HG02678 (cell line): Measurements from ENCODE around the gene COL2A1.

Experiments
- ATAC-seq: cut with Tn5 transposase; IDR thresholded peaks from one replicate; pipeline ENCODE4 v1.9.1; 2021; ENCODE audit warnings: mild to moderate bottlenecking, moderate library complexity; ENCODE audit not compliant: unreplicated experiment

The COL2A1 gene

GRCh38 chr12:47949441-47950341 is 54.6 kb downstream of the COL2A1 start:
- no peak for ATAC-seq

- ATAC-seq = no peak
These were observed 56.9 kb downstream of the COL2A1 start for GRCh38 chr12:47947341-47947740.

- no peak for ATAC-seq
These were observed 57.6 kb downstream of the COL2A1 start for GRCh38 chr12:47946413-47947323.

GRCh38 chr12:47945341-47945728 is 58.9 kb downstream of the COL2A1 start:
- no peak for ATAC-seq

DNA sequence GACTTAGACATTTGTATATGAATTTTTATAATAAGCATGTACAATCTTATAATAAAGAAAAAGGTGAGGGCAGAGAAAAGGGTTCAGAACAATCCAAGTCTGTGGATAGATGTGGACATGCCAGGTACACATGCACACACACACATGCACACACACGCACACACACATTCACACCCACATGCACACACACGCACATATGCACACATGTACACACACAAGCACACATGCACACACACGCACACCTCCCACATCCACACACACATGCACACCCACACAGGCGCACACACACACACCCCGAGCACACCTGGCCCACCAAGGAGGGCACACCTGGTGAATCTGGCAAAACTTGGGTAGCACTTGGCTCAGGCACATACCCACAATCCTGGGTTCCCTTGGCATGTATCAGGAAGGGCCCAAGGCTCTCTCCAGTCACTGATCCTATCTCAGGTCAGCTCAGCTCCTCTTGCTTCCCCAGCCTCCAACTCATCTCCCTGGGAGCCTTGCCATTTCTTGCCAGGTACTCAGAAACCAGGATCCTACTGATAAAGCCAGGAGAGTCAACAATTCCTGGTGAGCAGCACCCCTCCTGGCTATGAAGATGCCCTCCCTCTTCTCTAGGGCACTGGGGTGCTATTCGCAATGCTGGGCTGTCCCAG is 59.5 kb downstream of the COL2A1 start:
- ATAC-seq = no peak

DNA sequence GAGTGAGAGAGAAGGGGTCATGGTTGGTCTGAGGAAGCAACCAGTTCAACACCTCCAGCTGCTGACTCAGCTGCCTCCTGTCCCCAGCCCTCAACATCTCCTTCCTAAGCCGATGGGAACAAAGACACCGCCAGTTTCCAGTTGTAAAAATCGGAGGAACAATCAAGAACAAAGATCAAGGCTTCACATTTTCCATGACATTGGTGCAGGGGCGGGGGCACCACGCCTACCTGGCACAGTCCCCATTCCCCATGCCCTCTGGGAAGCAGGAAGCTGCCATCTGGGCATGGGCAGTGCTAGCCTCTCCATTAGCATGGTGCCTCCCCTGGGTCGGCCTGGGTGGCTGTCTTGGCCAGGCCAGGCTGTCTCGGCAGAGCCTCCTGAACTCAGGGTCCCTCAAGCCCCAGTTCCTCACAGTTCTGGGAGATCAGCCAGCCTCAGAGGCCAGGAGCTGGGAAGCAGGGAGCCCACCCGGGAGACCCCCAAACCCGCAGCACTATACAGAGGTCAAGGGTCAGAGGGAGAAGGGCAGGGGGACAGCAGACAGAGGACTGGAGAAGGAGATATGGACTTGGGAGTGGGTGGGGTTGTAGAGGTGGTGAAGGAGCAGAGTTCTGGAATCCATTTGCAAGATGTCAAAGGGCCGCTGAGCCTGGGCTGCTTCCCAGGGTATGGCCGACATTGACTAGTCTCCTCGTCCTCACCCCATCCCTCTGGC is 60.5 kb downstream of the COL2A1 start:
- no peak for ATAC-seq

DNA sequence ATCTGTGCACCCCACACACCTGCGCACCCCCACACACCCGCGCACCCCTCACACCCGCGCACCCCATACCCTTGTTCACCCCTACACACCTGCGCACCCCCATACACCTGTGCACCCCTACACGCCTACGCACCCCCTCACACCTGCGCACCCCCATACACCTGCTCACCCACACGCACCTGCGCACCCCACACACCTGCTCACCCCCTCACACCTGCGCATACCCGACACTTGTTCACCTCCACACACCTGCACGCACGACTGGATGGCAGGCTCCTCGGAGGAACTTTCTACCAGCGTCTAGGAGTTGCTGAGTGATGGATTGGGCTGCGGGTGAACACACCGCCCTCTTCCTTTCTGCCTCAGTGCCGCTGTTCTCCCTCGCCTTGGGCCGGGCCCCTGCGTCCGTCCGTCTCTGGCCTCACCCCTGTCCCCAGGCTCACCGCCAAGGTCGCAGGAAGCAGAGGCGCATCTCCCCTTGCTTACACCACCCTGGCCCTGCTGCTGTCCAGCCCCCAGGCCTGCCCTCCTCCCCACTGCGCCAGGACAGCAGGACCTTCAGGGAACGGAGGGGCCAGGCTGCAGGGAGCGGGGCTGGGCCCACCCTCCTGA is 61.6 kb downstream of the COL2A1 start:
- no peak for ATAC-seq

DNA sequence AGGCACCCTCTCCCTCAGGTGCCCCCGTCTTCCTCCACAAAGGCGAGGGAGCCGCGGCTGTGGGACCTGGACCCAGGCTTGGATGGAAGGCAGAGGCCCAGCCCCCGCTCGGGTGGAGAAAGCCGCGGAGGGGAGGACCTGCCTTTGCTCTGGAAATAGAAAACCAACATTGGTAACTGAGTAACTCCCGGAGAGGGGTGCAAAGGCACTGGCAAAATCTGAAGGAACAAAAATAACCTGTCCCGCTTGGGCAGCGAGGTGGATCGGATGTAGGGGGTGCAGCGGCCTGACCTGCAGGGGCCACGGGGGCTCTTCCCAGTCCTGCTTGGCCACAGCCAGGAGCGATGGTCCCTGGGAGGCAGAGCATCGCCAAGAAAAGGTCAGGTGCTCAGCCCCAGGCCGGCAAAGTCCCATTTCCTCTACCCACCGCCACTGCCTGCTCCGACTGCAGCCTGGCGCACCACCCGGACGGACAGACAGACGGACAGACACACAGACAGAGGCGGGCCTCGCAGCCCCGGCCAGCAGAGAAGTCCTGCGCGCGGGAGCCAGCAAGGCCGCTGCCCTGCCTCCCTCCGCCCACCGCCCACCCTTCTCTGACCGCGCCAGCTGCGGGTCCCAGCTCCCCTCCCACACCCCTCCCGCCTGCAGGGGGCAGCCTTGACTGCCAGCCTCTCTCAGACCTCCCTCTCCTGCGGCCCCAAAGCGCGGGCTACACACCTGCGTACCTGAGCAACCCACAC is 62.2 kb downstream of the COL2A1 start:
- ATAC-seq = no peak

GRCh38 chr12:47941475-47941780 is 62.8 kb downstream of the COL2A1 start:
- ATAC-seq = no peak

- no peak for ATAC-seq
These were observed 63.4 kb downstream of the COL2A1 start for GRCh38 chr12:47940773-47941474.

GRCh38 chr12:47939009-47939601 is 65.2 kb downstream of the COL2A1 start:
- ATAC-seq = no peak

DNA sequence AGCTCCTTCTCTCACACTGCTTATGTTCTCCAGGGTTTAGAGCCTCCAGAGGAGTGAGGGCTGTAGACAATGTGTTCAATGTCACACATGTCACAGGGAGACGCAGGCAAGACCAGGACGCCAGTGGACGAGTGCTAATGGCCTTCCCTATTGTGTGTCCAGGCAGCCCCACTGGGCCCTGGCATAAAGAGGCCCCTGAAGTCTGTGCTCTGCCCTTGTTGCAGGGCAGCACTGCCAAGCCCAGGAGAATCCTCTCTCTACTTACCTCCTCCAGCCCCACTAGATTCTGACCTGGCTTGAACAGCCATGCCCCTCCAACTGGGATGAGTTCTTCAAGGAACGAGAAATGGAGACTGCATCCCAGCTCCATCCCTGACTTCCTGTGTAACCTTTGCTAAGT is 65.7 kb downstream of the COL2A1 start:
- no peak for ATAC-seq

GRCh38 chr12:47938093-47938492 is 66.2 kb downstream of the COL2A1 start:
- no peak for ATAC-seq

DNA sequence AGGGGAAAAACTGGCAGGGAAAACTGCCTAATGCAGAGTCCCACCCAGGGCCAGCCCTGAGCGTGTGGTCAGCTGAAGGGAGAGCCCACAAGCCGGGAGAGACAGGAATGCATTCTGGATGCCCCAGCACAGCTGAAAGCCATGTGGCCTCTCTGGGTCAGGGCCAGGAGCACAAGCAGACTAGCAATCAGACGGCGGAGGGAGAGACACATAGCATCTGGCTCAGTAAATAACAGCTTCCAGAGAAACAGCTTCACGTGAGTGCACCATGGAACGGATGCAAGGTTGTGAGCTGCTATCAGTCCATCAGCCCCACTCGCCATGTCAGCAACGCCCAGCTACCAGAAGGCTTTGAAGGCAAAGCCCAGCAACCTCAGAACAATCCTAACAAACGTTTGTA is 69.1 kb downstream of the COL2A1 start:
- ATAC-seq = no peak

GRCh38 chr12:47931187-47931586 is 73.1 kb downstream of the COL2A1 start:
- ATAC-seq = no peak

DNA sequence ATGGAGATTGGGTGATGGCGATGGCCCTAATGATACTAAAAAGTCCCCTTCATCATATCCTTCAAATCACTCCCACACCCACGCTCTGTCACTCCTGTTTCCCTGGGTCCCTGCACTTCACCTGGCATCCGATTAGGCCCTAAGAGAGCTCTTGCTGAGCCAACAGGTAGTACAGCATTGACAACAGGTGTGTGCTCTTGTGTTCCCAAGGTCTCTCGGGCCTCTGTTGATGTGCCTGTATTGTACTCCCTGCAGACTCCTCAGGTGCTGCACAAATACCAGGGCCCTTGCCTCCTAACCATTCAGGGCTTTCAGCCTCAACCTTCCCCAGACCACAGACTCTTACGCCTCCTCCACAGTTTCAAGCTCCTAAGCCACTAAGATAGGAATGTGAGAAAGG is 73.6 kb downstream of the COL2A1 start:
- ATAC-seq = no peak

- ATAC-seq = no peak
These were observed 76.9 kb downstream of the COL2A1 start for GRCh38 chr12:47927346-47927745.
